A549 (cell line): ENCODE data around the gene CD300E.

ENCODE experiments used
- CEBPB ChIP-seq, 2 experiments: fragments of >200 bp in 1 of 2; sonication (Bioruptor Twin) in 1 of 2; formaldehyde crosslinking in 1 of 2; IDR thresholded peaks; 2 replicates each; pipeline ENCODE4 v1.6.1; 2012 to 2016
- CTCF ChIP-seq: fragments of >200 bp; sonication (Bioruptor Twin); formaldehyde crosslinking; IDR thresholded peaks from 3 replicates; pipeline ENCODE4 v1.5.1; 2016
- EP300 ChIP-seq, 2 experiments: fragments of >200 bp; sonication (Bioruptor Twin); formaldehyde crosslinking; IDR thresholded peaks; 2 replicates in 1 of 2; 3 replicates in 1 of 2; pipeline ENCODE4 v1.6.1; 2016 to 2017
- FOSL2 ChIP-seq, 2 experiments: fragments of 450-650 bp in 1 of 2; fragments of >200 bp in 1 of 2; sonication (Bioruptor Twin) in 1 of 2; formaldehyde crosslinking; IDR thresholded peaks; 2 replicates each; pipeline versions ENCODE4 v1.5.0 to v1.6.1; 2016 to 2020; ENCODE audit warnings: mild to moderate bottlenecking in 1 of 2, moderate library complexity in 1 of 2
- FOXS1 ChIP-seq: fragments of 250-450 bp; sonication (Bioruptor Pico); IDR thresholded peaks from 2 replicates; pipeline ENCODE4 v1.5.0; 2020; ENCODE audit warnings: mild to moderate bottlenecking, moderate library complexity
- JUNB ChIP-seq: fragments of >200 bp; sonication (Bioruptor Twin); formaldehyde crosslinking; IDR thresholded peaks from 2 replicates; pipeline ENCODE4 v1.6.1; 2016
- KDM5A ChIP-seq: fragments of 200-600 bp; sonication (generic); IDR thresholded peaks from 2 replicates; pipeline ENCODE4 v1.6.1; 2016; ENCODE audit warnings: antibody characterized with exemption, mild to moderate bottlenecking
- MAX ChIP-seq: IDR thresholded peaks from 2 replicates; pipeline ENCODE4 v1.6.1; 2012
- MYC ChIP-seq: IDR thresholded peaks from 2 replicates; pipeline ENCODE4 v1.6.1; 2012; ENCODE audit warnings: mild to moderate bottlenecking, inconsistent platforms, low read length, improper control_type of control experiment, borderline replicate concordance
- POLR2A ChIP-seq: IDR thresholded peaks from 2 replicates; pipeline ENCODE4 v1.6.1; 2012; ENCODE audit warnings: mild to moderate bottlenecking, low read length
- ZFP36 ChIP-seq: fragments of 450-650 bp; IDR thresholded peaks from 2 replicates; pipeline ENCODE4 v1.6.1; 2014; ENCODE audit warnings: borderline replicate concordance; ENCODE audit not compliant: partially characterized antibody

- no peak for TF ChIP-seq ZFP36
- no peak for TF ChIP-seq MAX
- no peak for TF ChIP-seq CTCF
- TF ChIP-seq FOXS1, result no peak
- no peak for TF ChIP-seq JUNB
- no peak for TF ChIP-seq POLR2A
- TF ChIP-seq MYC, result no peak
- TF ChIP-seq CEBPB (IDR thresholded peaks at IDR 0.05), result no peak
- TF ChIP-seq FOSL2 (IDR thresholded peaks at IDR 0.05), result no peak
- TF ChIP-seq FOSL2 (CRISPR knock-in tag; IDR thresholded peaks at IDR 0.05), result no peak
- no peak for TF ChIP-seq EP300 (IDR thresholded peaks at IDR 0.05)
- TF ChIP-seq KDM5A, result no peak
Observed at GRCh38 chr17:74649909-74650308, 26.4 kb upstream of the CD300E start.
